Uterus (tissue), 2 donors: ENCODE results near the gene LGMN.

ENCODE experiments used
- POLR2A ChIP-seq, 2 donors: fragments of 450-650 bp; IDR thresholded peaks; one replicate each; pipeline ENCODE4 v1.6.1; 2016; ENCODE audit warnings: antibody characterized with exemption in 2 of 2, mild to moderate bottlenecking in 1 of 2, moderate library complexity in 1 of 2
- TF ChIP-seq, protein P1 (sequence below), 4 experiments: fragments of 200-600 bp in 2 of 4; fragments of 450-650 bp in 2 of 4; sonication (generic) in 2 of 4; IDR thresholded peaks; one replicate each; pipeline ENCODE4 v1.5.1; 2016 to 2019; ENCODE audit warnings: antibody characterized with exemption in 4 of 4, mild to moderate bottlenecking in 2 of 4, moderate library complexity in 1 of 4

DNA sequence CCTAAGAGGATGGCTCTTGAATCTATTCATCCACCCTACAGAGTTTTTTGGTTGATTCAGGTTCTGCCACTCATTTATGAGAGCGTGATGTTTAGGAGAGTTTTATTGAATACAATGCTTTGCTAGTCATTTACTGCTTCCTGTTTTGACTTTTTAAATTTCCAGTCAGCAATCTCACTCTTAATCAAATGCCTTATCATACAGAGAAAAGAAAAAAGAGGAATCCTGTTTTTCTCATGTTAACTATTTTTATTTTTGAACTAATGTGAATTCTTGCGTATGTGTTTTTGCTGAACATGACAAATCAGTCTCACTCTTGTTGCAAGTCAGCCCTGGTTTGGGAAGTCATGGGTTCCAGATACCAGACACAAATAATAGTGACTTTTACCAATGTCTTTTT lies 22.1 kb upstream of the LGMN start:
- no peak for TF ChIP-seq POLR2A (IDR thresholded peaks at IDR 0.05)
- TF ChIP-seq, protein P1, sequence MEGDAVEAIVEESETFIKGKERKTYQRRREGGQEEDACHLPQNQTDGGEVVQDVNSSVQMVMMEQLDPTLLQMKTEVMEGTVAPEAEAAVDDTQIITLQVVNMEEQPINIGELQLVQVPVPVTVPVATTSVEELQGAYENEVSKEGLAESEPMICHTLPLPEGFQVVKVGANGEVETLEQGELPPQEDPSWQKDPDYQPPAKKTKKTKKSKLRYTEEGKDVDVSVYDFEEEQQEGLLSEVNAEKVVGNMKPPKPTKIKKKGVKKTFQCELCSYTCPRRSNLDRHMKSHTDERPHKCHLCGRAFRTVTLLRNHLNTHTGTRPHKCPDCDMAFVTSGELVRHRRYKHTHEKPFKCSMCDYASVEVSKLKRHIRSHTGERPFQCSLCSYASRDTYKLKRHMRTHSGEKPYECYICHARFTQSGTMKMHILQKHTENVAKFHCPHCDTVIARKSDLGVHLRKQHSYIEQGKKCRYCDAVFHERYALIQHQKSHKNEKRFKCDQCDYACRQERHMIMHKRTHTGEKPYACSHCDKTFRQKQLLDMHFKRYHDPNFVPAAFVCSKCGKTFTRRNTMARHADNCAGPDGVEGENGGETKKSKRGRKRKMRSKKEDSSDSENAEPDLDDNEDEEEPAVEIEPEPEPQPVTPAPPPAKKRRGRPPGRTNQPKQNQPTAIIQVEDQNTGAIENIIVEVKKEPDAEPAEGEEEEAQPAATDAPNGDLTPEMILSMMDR (IDR thresholded peaks at IDR 0.05) = no peak
